Activated T-cell treated with anti-CD3 and anti-CD28 coated beads, Interleukin-2, amount 50 U/mL, for 72 hours (primary cell): ENCODE data around the gene SH2D5. TPM values are rescaled to one million over a fixed set of nuclear protein-coding genes. Genes with fewer than 3 reads are reported as not detected.
"Not testable (repeated sequence)": the region's sequence is repeated elsewhere in the genome, so short reads cannot be mapped to it uniquely, and the experiment has no call there.

Source experiments
- ATAC-seq, 2 donors: fragments of 150-1000 bp; cut with Tn5 transposase; replicated peaks in 1 of 2; 2 replicates each; pipeline ENCODE4 v1.10.0; 2021; ENCODE audit warnings: moderate library complexity in 2 of 2, mild to moderate bottlenecking in 1 of 2
- DNase-seq, 2 donors: peaks; one replicate each; pipeline ENCODE4 v3.0.0; 2021 to 2022; ENCODE audit warnings: mixed read lengths in 1 of 2
- H3K27ac Mint-ChIP-seq: one replicate; pipeline ENCODE4 v1.8.0; 2022; ENCODE audit warnings: mild to moderate bottlenecking, moderate library complexity, mixed read lengths
- H3K27me3 Mint-ChIP-seq: one replicate; pipeline ENCODE4 v1.8.0; 2022; ENCODE audit warnings: low read depth, mixed read lengths
- H3K36me3 Mint-ChIP-seq, 2 donors: one replicate each; pipeline ENCODE4 v1.8.0; 2022; ENCODE audit warnings: mixed read lengths in 2 of 2, mild to moderate bottlenecking in 1 of 2; ENCODE audit not compliant: insufficient read depth in 2 of 2
- H3K4me1 Mint-ChIP-seq: one replicate; pipeline ENCODE4 v1.8.0; 2022; ENCODE audit warnings: low read depth, mixed read lengths
- H3K4me3 Mint-ChIP-seq, 2 donors: one replicate each; pipeline ENCODE4 v1.8.0; 2022; ENCODE audit warnings: mild to moderate bottlenecking in 2 of 2, mixed read lengths in 2 of 2, moderate library complexity in 2 of 2
- H3K9me3 Mint-ChIP-seq, 2 donors: one replicate each; pipeline ENCODE4 v1.8.0; 2022; ENCODE audit warnings: mixed read lengths in 2 of 2
- total RNA-seq, 2 donors: library from RNA; stranded (reverse); gene quantifications; one replicate each; pipeline ENCODE4 v1.2.3, GENCODE V29; 2022

Gene SH2D5
- total RNA-seq, 2 donors from 2014 or later = 0.09 to 0.34 TPM

GRCh38 chr1:20725189-20726117 lies 7.0 kb downstream of the SH2D5 start:
- Mint-ChIP-seq H3K4me1 (peaks cover 5% of the 10 kb centered on the region), H3K27ac (no peak overlapping the region), H3K27me3 (peaks cover 26% of the 10 kb centered on the region), H3K36me3 (no peaks in the 10 kb centered on the region), H3K4me3 (no peak overlapping the region), H3K9me3 (no peaks in the 10 kb centered on the region)
- no peak for DNase-seq
- ATAC-seq = no peak

DNA sequence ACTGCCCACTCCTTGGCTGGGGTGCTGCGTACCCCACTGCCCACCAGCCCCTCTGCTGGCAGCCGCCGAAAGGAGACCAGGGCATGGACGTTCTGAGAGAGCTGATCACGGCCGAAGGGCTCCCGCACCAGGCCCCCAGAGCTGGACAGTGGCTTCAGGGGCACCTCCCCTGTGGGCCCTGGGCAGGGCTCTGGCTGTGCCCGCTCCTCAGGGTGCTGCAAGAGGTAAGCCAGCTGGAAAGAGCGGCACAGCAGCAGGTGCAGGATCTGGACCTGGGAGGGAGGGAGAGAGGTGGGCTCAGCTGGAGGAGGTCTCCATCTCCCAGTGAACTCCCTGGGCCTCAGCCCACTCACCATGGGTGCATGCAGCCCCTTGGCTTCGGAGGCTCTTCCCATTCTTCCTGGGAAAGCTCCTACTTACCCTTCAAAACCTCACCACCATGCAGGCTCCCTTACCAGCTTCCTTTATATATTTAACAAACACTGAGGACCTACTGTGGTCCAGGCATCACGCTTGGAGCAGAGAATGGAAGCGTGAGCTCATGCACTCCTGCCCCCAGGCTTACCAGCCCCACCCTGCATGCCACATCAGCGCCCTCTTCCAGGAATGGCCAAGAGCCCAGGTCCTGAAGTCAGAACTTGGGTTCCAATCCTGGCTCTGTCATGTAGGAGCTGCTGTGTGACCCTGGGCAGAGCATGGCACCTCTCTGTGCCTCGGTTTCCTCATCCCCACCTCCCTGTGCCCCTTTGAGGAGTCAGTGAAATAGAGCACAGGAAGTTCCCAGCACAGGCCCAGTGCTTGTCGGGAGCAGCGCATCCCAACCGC lies 7.9 kb downstream of the SH2D5 start:
- DNase-seq (no peak), ATAC-seq (no peak)
- Mint-ChIP-seq H3K9me3 (no peaks in the 10 kb centered on the region), H3K4me3 (no peak overlapping the region), H3K27me3 (peaks cover 21% of the 10 kb centered on the region), H3K4me1 (no peaks in the 10 kb centered on the region), H3K36me3 (no peaks in the 10 kb centered on the region), H3K27ac (no peak overlapping the region)

DNA sequence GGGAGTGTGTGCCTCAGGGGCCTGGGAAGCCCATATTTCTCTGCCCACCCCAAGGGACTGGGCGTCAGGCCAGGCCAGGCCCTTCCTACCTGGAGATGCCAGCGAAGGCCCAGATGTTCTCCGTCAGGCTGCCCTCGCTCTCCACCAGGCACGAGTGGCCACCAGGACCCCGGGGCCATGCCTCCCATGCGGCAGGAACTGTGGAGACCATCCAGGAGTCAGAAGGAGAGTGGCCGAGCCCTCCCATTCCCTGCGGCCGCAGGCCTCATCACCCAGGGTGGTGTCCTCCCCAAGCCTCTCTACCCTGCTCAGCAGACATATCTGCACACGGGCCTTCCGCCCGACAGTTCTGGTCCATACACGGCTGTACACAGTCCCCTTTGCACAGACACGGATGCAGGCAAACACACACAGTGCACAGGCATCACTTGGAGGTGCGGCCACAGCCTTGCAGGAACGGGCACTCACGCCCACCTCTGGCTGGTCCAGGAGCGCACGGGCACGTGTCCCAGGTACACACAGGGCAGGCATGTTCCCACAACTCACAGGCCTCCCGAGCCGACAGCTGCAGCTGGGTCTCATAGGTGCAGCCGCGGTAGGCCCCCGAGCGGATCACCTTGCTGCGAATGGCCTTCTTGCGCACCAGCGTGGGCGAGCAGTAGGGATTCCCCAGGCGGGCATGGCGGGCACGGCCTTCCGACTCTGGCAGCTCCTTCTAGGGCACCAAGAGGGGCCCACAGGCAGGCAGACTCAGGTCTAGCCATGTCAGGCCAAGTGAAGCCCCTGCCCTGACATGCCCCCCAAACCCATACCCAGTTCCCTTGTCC lies 8.8 kb downstream of the SH2D5 start:
- H3K36me3 Mint-ChIP-seq = no peaks in the 10 kb centered on the region
- peaks cover 22% of the 10 kb centered on the region for H3K27me3 Mint-ChIP-seq
- no peak for DNase-seq
- no peaks in the 10 kb centered on the region for H3K9me3 Mint-ChIP-seq
- no peak for ATAC-seq
- H3K4me1 Mint-ChIP-seq = no peaks in the 10 kb centered on the region
- no peak overlapping the region for H3K27ac Mint-ChIP-seq
- no peak overlapping the region for H3K4me3 Mint-ChIP-seq

- no peak overlapping the region for H3K4me3 Mint-ChIP-seq
- no peak overlapping the region for H3K27ac Mint-ChIP-seq
- ATAC-seq = no peak
Measured at GRCh38 chr1:20723159-20723536, 9.4 kb downstream of the SH2D5 start.

DNA sequence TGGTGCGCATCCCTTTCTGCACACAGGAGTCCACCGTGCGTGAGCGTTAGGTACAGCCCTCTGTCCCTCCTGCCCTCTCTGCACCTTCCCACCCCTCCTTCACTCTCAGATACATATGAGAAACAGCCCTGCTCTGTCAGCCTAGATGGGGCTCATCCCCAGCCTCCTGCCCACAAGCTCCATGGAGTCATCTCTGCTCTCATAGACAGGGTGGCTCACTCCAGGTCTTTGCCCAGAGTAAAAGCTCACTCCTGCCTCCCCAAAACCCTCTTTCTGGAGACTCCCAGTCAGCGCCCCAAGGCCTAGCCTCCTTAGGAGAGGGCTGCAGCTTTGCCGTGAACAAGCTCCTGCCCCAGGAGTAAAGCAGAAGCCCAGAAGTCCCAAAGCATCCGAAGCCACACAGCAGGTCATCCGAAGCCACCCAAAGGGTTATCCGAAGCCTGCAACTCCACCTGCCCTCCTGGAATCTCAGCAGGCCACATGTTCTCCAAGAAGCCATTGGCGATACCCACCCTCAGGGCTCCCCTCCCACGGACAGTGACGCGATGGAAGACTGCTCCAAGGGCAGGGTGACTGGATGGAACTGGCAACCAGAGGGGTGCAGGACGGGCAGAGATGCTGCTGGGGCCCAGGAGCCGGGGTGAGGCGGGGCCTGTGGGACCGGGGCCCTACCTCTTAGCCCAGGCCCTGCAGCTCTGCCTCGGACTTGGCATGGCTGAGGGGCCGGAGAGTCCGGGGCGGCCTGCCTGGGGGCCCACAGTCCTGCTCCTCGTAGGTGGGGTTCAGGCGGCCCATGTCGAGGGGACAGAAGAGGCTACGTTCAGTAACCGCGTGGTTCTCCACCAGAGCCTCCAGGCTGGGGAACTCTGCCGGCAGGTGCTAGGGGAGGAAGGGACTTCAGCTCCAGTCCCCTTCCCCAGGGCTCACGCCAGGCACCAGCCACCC lies 11.1 kb downstream of the SH2D5 start:
- ATAC-seq (no peak), DNase-seq (no peak)
- Mint-ChIP-seq H3K36me3 (no peaks in the 10 kb centered on the region), H3K27me3 (peaks cover 26% of the 10 kb centered on the region), H3K4me1 (peaks cover under 1% of the 10 kb centered on the region), H3K27ac (no peak overlapping the region), H3K9me3 (no peaks in the 10 kb centered on the region), H3K4me3 (no peak overlapping the region)

More at GRCh38 chr1:20723159-20723536, 9.4 kb downstream of the SH2D5 start:
- Mint-ChIP-seq H3K4me1 (no peaks in the 10 kb centered on the region), H3K27me3 (peaks cover 22% of the 10 kb centered on the region), H3K36me3 (no peaks in the 10 kb centered on the region), H3K9me3 (no peaks in the 10 kb centered on the region)
- DNase-seq = no peak

DNA sequence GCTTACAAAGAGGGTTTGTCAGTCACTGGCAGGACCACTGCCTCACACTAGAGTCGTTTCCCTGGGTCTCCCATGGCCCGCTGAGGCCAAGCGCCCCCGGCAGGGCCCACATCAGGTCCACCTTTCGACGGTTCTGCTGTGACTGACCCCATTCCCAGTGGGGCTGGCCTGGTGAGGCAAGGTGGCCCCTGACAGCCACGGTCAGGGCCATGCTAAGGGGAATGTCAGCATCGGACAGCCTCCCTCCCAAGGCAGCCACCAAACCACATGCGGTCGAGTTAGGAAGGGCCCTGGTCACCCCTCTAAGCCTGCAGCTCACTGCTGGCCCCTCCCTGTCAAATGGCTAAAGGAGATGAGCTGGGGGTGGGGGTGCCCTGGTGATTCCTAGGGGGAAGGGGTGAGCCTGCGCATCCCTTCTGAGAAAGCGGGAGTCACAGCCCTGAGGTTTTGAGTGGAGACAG lies 11.8 kb downstream of the SH2D5 start:
- Mint-ChIP-seq H3K9me3 (no peaks in the 10 kb centered on the region), H3K27me3 (peaks cover 33% of the 10 kb centered on the region), H3K36me3 (no peaks in the 10 kb centered on the region), H3K27ac (no peak overlapping the region), H3K4me3 (no peak overlapping the region), H3K4me1 (peaks cover 4% of the 10 kb centered on the region)
- no peak for DNase-seq
- ATAC-seq = no peak

GRCh38 chr1:20719871-20720620 lies 12.5 kb downstream of the SH2D5 start:
- Mint-ChIP-seq H3K36me3 (no peaks in the 10 kb centered on the region), H3K4me3 (no peak overlapping the region), H3K27me3 (peaks cover 37% of the 10 kb centered on the region), H3K4me1 (peaks cover 4% of the 10 kb centered on the region), H3K27ac (no peak overlapping the region), H3K9me3 (no peaks in the 10 kb centered on the region)
- no peak for ATAC-seq
- DNase-seq = no peak

GRCh38 chr1:20719261-20719660 lies 13.2 kb downstream of the SH2D5 start:
- H3K27ac Mint-ChIP-seq = no peak overlapping the region
- H3K9me3 Mint-ChIP-seq = no peaks in the 10 kb centered on the region
- peaks cover 4% of the 10 kb centered on the region for H3K4me1 Mint-ChIP-seq
- no peak overlapping the region for H3K4me3 Mint-ChIP-seq
- no peaks in the 10 kb centered on the region for H3K36me3 Mint-ChIP-seq
- DNase-seq = no peak
- H3K27me3 Mint-ChIP-seq = peaks cover 37% of the 10 kb centered on the region
- ATAC-seq = no peak

DNA sequence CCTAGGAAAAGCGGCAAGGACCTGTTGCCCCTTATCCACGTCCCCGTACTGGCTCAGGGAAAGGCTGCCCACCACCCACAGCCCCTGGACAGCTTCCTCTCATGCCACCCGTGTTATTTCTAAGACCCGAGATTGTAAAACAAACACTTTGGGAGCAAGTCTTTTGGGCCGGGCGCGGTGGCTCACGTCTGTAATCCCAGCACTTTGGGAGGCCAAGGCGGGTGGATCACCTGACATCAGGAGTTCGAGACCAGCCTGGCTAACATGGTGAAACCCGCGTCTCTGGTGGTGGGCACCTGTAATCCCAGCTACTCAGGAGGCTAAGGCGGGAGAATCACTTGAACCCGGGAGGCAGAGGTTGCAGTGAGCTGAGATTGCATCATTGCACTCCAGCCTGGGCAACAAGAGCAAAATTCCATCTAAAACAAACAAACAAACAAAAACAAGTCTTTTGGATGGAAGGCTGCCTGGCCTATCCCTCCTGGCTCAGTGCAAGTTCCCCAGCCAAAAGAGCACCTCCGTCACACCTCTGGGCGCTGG lies 14.1 kb downstream of the SH2D5 start:
- not testable (repeated sequence) for H3K9me3 Mint-ChIP-seq, DNase-seq, ATAC-seq, H3K36me3 Mint-ChIP-seq, H3K27ac Mint-ChIP-seq, H3K4me1 Mint-ChIP-seq
- peaks cover 37% of the 10 kb centered on the region for H3K27me3 Mint-ChIP-seq
- peak overlapping the region; percentile 72 to 75 for H3K4me3 Mint-ChIP-seq

DNA sequence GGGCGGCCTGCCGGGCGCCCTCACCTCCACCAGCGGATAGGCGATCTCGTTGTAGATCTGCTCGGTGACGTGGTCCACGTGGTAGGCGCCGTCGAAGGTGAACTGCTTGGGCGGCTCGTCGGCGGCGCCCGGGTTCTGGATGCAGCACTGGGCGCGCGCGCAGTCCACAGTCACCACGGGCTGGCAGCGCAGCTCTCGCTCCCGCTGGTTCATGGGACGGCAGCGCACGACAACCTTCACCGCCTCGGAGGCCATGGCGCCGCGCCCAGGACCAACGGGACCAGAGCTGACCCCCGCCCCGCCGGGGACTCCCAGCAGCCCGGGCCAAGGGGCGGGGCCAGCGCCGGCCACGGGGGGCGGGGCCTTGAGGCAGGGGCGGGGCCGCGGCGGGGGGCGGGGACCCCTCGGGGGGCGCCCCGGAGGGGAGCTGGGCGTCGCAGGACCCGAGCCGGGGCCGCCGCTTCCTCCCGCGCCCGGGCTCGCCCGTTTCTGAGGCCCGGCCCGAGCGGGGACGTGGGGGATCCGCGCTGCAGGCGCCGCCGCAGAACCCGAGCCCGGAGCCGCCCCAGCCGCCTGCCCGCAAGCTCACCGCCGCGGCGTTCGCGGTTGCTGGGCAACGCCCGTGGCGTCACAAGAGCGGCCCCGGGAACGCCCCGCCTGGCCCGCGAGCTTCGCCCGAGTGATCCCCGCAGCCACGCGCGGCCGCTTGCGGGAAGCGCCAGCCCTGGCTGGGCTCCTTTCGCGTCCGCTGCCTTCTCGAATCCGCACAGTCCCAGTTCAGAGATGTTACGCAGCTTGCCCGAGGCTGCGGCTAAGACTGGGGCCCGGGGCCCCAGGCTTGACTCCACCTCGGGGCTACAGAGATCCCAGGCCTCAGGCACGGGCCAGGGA lies 14.8 kb downstream of the SH2D5 start, which contains the start of gene KIF17:
Gene KIF17, minus strand, starts transcription at position 556 of the 891 bp plus-strand sequence. Its CDS starts 301 bp downstream, at position 255.
- Mint-ChIP-seq H3K27me3 (peaks cover 37% of the 10 kb centered on the region), H3K4me1 (peaks cover 4% of the 10 kb centered on the region), H3K27ac (no peak within 1 kb of the TSS), H3K36me3 (no peaks in the 10 kb centered on the region), H3K4me3 (peak within 1 kb of the TSS; percentile 72 to 75), H3K9me3 (no peaks in the 10 kb centered on the region)
- peak; percentile 79 to 84 for ATAC-seq
- DNase-seq = peak; percentile 71 to 77
